ENCODE results near the gene DLG5.

DNA sequence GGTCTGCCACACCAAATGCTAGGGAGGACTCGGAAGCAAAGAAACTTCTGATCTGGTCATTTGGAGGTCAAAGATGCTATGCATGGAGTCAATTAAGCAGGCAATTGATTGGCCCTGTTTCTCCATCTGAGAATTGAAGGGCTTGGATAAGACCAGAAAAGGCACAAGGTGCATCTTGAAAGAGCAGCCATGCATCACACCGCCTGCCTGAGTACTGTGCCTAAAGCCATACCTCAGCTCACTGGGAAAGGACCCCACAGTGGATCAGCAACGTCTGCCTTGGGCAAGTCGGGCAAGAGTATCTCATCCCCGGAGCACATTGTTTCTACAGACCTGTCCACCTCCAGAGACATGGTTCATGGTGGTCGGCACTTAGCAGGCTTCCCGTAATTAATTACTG, 42.4 kb downstream of the DLG5 start:
- TF ChIP-seq, protein P1, sequence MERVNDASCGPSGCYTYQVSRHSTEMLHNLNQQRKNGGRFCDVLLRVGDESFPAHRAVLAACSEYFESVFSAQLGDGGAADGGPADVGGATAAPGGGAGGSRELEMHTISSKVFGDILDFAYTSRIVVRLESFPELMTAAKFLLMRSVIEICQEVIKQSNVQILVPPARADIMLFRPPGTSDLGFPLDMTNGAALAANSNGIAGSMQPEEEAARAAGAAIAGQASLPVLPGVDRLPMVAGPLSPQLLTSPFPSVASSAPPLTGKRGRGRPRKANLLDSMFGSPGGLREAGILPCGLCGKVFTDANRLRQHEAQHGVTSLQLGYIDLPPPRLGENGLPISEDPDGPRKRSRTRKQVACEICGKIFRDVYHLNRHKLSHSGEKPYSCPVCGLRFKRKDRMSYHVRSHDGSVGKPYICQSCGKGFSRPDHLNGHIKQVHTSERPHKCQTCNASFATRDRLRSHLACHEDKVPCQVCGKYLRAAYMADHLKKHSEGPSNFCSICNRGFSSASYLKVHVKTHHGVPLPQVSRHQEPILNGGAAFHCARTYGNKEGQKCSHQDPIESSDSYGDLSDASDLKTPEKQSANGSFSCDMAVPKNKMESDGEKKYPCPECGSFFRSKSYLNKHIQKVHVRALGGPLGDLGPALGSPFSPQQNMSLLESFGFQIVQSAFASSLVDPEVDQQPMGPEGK (tag by site-specific recombination; IDR thresholded peaks at IDR 0.05): no peak
- TF ChIP-seq ZNF292 (tag by site-specific recombination; IDR thresholded peaks at IDR 0.05; ENCODE audit: borderline replicate concordance, low read depth): no peak
- TF ChIP-seq, protein P2, sequence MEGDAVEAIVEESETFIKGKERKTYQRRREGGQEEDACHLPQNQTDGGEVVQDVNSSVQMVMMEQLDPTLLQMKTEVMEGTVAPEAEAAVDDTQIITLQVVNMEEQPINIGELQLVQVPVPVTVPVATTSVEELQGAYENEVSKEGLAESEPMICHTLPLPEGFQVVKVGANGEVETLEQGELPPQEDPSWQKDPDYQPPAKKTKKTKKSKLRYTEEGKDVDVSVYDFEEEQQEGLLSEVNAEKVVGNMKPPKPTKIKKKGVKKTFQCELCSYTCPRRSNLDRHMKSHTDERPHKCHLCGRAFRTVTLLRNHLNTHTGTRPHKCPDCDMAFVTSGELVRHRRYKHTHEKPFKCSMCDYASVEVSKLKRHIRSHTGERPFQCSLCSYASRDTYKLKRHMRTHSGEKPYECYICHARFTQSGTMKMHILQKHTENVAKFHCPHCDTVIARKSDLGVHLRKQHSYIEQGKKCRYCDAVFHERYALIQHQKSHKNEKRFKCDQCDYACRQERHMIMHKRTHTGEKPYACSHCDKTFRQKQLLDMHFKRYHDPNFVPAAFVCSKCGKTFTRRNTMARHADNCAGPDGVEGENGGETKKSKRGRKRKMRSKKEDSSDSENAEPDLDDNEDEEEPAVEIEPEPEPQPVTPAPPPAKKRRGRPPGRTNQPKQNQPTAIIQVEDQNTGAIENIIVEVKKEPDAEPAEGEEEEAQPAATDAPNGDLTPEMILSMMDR (tag by site-specific recombination; IDR thresholded peaks at IDR 0.05): no peak

All from HEK293 (cell line).